IMR-90 (cell line): ENCODE results near the gene CAMK2B. TPM values are rescaled to one million over a fixed set of nuclear protein-coding genes. Genes with fewer than 3 reads are reported as not detected.

ENCODE experiments used
- ATAC-seq: fragments of 200-7000 bp; cut with Tn5 transposase; 2 replicates; pipeline ENCODE4 v1.9.1; 2020; ENCODE audit warnings: low read depth, mild to moderate bottlenecking, moderate library complexity
- BruUV-seq: library from RNA; stranded (reverse); fragments of 400-500 nt; replicated peaks from 2 replicates; lab custom pipeline; 2021; lab: Mats Ljungman, UMichigan
- CTCF ChIA-PET: fragments of 300-600 bp; formaldehyde crosslinking; extraction: SDS; loops from one replicate; lab custom pipeline; 2021; ENCODE audit warnings: antibody characterized with exemption; lab: Yijun Ruan, JAX
- POLR2A ChIA-PET: fragments of 300-600 bp; sonication (Branson Sonifier 250); formaldehyde crosslinking; loops from one replicate; lab custom pipeline; 2022; ENCODE audit warnings: antibody characterized with exemption; ENCODE audit not compliant: unreplicated experiment; lab: Charles Lee
- DNase-seq: peaks from one replicate; pipeline ENCODE4 v3.0.0; 2013
- H2AFZ ChIP-seq: replicated peaks from 2 replicates; pipeline ENCODE3; 2013; ENCODE audit warnings: low read length, mild to moderate bottlenecking; ENCODE audit not compliant: poor library complexity
- H2AK5ac ChIP-seq: 2 replicates; pipeline ENCODE4 v1.6.1; 2013; ENCODE audit warnings: low read depth, low read length, inconsistent platforms
- H2AK9ac ChIP-seq: replicated peaks from 2 replicates; pipeline ENCODE3; 2013; ENCODE audit warnings: mild to moderate bottlenecking, low read depth, low read length, moderate library complexity; ENCODE audit not compliant: poor library complexity
- H2BK120ac ChIP-seq: 2 replicates; pipeline ENCODE4 v1.6.1; 2013; ENCODE audit warnings: low read depth, low read length, inconsistent platforms
- H2BK15ac ChIP-seq: 3 replicates; pipeline ENCODE4 v1.6.1; 2013; ENCODE audit warnings: low read depth, low read length, inconsistent platforms
- H2BK20ac ChIP-seq: 2 replicates; pipeline ENCODE4 v1.6.1; 2013; ENCODE audit warnings: low read depth, mild to moderate bottlenecking, inconsistent platforms, low read length, moderate library complexity
- H2BK5ac ChIP-seq: 2 replicates; pipeline ENCODE4 v1.6.1; 2013; ENCODE audit warnings: mild to moderate bottlenecking, low read depth, low read length, inconsistent platforms; ENCODE audit not compliant: poor library complexity, severe bottlenecking
- H3K14ac ChIP-seq: replicated peaks from 2 replicates; pipeline ENCODE4 v1.6.1; 2013; ENCODE audit warnings: low read depth, low read length, inconsistent platforms
- H3K18ac ChIP-seq: 2 replicates; pipeline ENCODE4 v1.6.1; 2013; ENCODE audit warnings: low read depth, low read length, control low read depth
- H3K23ac ChIP-seq: 2 replicates; pipeline ENCODE4 v1.6.1; 2013; ENCODE audit warnings: low read depth, low read length, inconsistent platforms
- H3K27ac ChIP-seq: 2 replicates; pipeline ENCODE4 v1.5.1; 2013; ENCODE audit warnings: mild to moderate bottlenecking, control low read depth, low read length; ENCODE audit not compliant: insufficient read depth
- H3K27me3 ChIP-seq: 2 replicates; pipeline ENCODE4 v1.6.1; 2013; ENCODE audit warnings: low read length; ENCODE audit not compliant: control insufficient read depth, insufficient read depth
- H3K36me3 ChIP-seq: 2 replicates; pipeline ENCODE4 v1.6.1; 2013; ENCODE audit warnings: low read length, mixed read lengths; ENCODE audit not compliant: control insufficient read depth, insufficient read depth
- H3K4ac ChIP-seq: 2 replicates; pipeline ENCODE4 v1.6.1; 2013; ENCODE audit warnings: low read depth, low read length, inconsistent platforms
- H3K4me1 ChIP-seq: 2 replicates; pipeline ENCODE4 v1.6.1; 2013; ENCODE audit warnings: low read length, mixed read lengths; ENCODE audit not compliant: control insufficient read depth, insufficient read depth
- H3K4me2 ChIP-seq: 2 replicates; pipeline ENCODE4 v1.6.1; 2013; ENCODE audit warnings: low read depth, mild to moderate bottlenecking, control low read depth, low read length, moderate library complexity
- H3K4me3 ChIP-seq: 2 replicates; pipeline ENCODE4 v1.5.1; 2013; ENCODE audit warnings: low read depth, mild to moderate bottlenecking, control low read depth, low read length, moderate library complexity; ENCODE audit not compliant: insufficient read depth
- H3K56ac ChIP-seq: 2 replicates; pipeline ENCODE4 v1.6.1; 2013; ENCODE audit warnings: low read length, inconsistent platforms; ENCODE audit not compliant: insufficient read depth; ENCODE audit errors: extremely low read depth
- H3K79me1 ChIP-seq, 2 experiments: 2 replicates each; pipeline ENCODE4 v1.6.1; 2013; ENCODE audit warnings: low read length in 2 of 2, inconsistent platforms in 1 of 2, low read depth in 1 of 2
- H3K9ac ChIP-seq: 2 replicates; pipeline ENCODE4 v1.6.1; 2013; ENCODE audit warnings: low read depth, low read length, control low read depth
- H3K9me1 ChIP-seq: 2 replicates; pipeline ENCODE4 v1.6.1; 2013; ENCODE audit warnings: low read length, inconsistent platforms; ENCODE audit not compliant: insufficient read depth
- H3K9me3 ChIP-seq: 2 replicates; pipeline ENCODE4 v1.6.1; 2013; ENCODE audit warnings: low read length; ENCODE audit not compliant: control insufficient read depth, insufficient read depth
- H4K20me1 ChIP-seq: 2 replicates; pipeline ENCODE4 v1.6.1; 2013; ENCODE audit warnings: low read length, inconsistent platforms; ENCODE audit not compliant: insufficient read depth
- H4K5ac ChIP-seq: 2 replicates; pipeline ENCODE4 v1.6.1; 2013; ENCODE audit warnings: mild to moderate bottlenecking, low read depth, low read length, control low read depth
- H4K8ac ChIP-seq, 2 experiments: 2 replicates each; pipeline ENCODE4 v1.6.1; 2013; ENCODE audit warnings: low read depth in 2 of 2, low read length in 2 of 2, control low read depth in 1 of 2, inconsistent platforms in 1 of 2
- H4K91ac ChIP-seq: 2 replicates; pipeline ENCODE4 v1.6.1; 2013; ENCODE audit warnings: low read depth, low read length, inconsistent platforms; ENCODE audit not compliant: insufficient read depth
- CEBPB ChIP-seq: IDR thresholded peaks from 2 replicates; pipeline ENCODE4 v1.6.1; 2012; ENCODE audit warnings: low read depth, low read length, improper control_type of control experiment
- CHD1 ChIP-seq: IDR thresholded peaks from 2 replicates; pipeline ENCODE4 v1.6.1; 2012; ENCODE audit warnings: low read depth, low read length, improper control_type of control experiment
- ELK1 ChIP-seq: fragments of 150-350 bp; IDR thresholded peaks from 2 replicates; pipeline ENCODE4 v1.6.1; 2016; ENCODE audit warnings: low read depth, mild to moderate bottlenecking, low read length, moderate library complexity, borderline replicate concordance
- FOS ChIP-seq: fragments of 150-350 bp; IDR thresholded peaks from 2 replicates; pipeline ENCODE4 v1.6.1; 2016; ENCODE audit warnings: low read depth, low read length
- MAFK ChIP-seq: IDR thresholded peaks from 2 replicates; pipeline ENCODE4 v1.6.1; 2012; ENCODE audit warnings: low read depth, low read length, improper control_type of control experiment
- MAZ ChIP-seq: IDR thresholded peaks from 2 replicates; pipeline ENCODE4 v1.6.1; 2012; ENCODE audit warnings: low read depth, mild to moderate bottlenecking, low read length, improper control_type of control experiment, moderate library complexity, borderline replicate concordance
- MXI1 ChIP-seq: IDR thresholded peaks from 2 replicates; pipeline ENCODE4 v1.6.1; 2012; ENCODE audit warnings: low read depth, mild to moderate bottlenecking, low read length, moderate library complexity, borderline replicate concordance
- NFE2L2 ChIP-seq: fragments of 150-350 bp; IDR thresholded peaks from 2 replicates; pipeline ENCODE4 v1.6.1; 2016; ENCODE audit warnings: low read depth, mild to moderate bottlenecking, low read length
- POLR2A ChIP-seq: IDR thresholded peaks from 2 replicates; pipeline ENCODE4 v1.6.1; 2012; ENCODE audit warnings: mild to moderate bottlenecking, low read depth, low read length
- RAD21 ChIP-seq: IDR thresholded peaks from 2 replicates; pipeline ENCODE4 v1.6.1; 2012; ENCODE audit warnings: low read length, improper control_type of control experiment
- RCOR1 ChIP-seq: IDR thresholded peaks from 2 replicates; pipeline ENCODE4 v1.6.1; 2012; ENCODE audit warnings: mild to moderate bottlenecking, low read length, improper control_type of control experiment; ENCODE audit not compliant: insufficient replicate concordance
- RFX5 ChIP-seq: IDR thresholded peaks from 2 replicates; pipeline ENCODE4 v1.8.0; 2012; ENCODE audit warnings: low read depth, mild to moderate bottlenecking, low read length, moderate library complexity
- SMC3 ChIP-seq: fragments of 150-350 bp; IDR thresholded peaks from 2 replicates; pipeline ENCODE4 v1.6.1; 2016; ENCODE audit warnings: low read depth, mild to moderate bottlenecking, antibody characterized with exemption, low read length, moderate library complexity
- USF2 ChIP-seq: fragments of 150-350 bp; IDR thresholded peaks from 2 replicates; pipeline ENCODE4 v1.6.1; 2017; ENCODE audit warnings: mild to moderate bottlenecking, antibody characterized with exemption, low read length, low read depth
- WGBS, 2 experiments: methylation state at CpG; one replicate each; pipeline versions ENCODE4 v1.1.5 to v1.1.7; 2013; ENCODE audit warnings: missing lambda C conversion rate in 2 of 2; ENCODE audit not compliant: insufficient read length in 1 of 2; ENCODE audit errors: extremely low coverage in 2 of 2; 5-methylcytosine and 5-hydroxymethylcytosine counted together
- dilution Hi-C: fragments of 300-500 bp; cut with HindIII; formaldehyde crosslinking; loops from one replicate; pipeline ENCODE4 v1.14.3; 2018; ENCODE audit warnings: low sequenced_read_pairs; ENCODE audit not compliant: unreplicated experiment
- in situ Hi-C: fragments of 300-500 bp; cut with MboI; formaldehyde crosslinking; loops from 3 replicates; pipeline ENCODE4 v1.14.3; 2019; ENCODE audit warnings: low sequenced_read_pairs, inconsistent platforms, mixed read lengths
- intact Hi-C: fragments of 100-400 bp; cut with micrococcal nuclease; formaldehyde crosslinking; loops from 2 replicates; pipeline ENCODE4 v1.10.0; 2022
- polyA plus RNA-seq, 3 experiments: library from polyadenylated mRNA; depleted of rRNA; stranded (reverse); fragments of >200 nt; gene quantifications; 2 replicates each; pipeline ENCODE4 v1.2.3, GENCODE V29; 2012; ENCODE audit warnings: low replicate concordance in 1 of 3
- total RNA-seq: library from RNA; depleted of rRNA; stranded (reverse); fragments of >200 nt; gene quantifications from 2 replicates; pipeline ENCODE4 v1.2.3, GENCODE V29; 2012

Gene CAMK2B
- total and polyA plus RNA-seq, 2 of the 4 experiments (the other 2 are of a cell fraction) = 0.18 to 0.36 TPM

GRCh38 chr7:44338600-44338999, 13.2 kb upstream of the CAMK2B start:
- Histone ChIP-seq H3K4ac (no peak overlapping the region), H3K56ac (no peak overlapping the region), H3K79me1 (no peaks in the 10 kb centered on the region), H3K9ac (no peak overlapping the region), H3K27ac (no peak overlapping the region), H3K36me3 (no peaks in the 10 kb centered on the region), H3K4me1 (no peaks in the 10 kb centered on the region), H2BK15ac (no peak overlapping the region), H3K14ac (no peak overlapping the region), H2BK120ac (no peak overlapping the region), H4K91ac (no peak overlapping the region), H3K23ac (no peak overlapping the region), H2BK5ac (no peak overlapping the region), H4K5ac (no peak overlapping the region), H4K8ac (no peak overlapping the region), H3K18ac (no peak overlapping the region), H3K9me1 (no peaks in the 10 kb centered on the region), H3K4me3 (no peak overlapping the region), H2AK5ac (no peak overlapping the region), H2BK20ac (no peak overlapping the region), H3K27me3 (peaks cover 25% of the 10 kb centered on the region), H3K4me2 (no peak overlapping the region), H3K9me3 (peaks cover 7% of the 10 kb centered on the region), H2AK9ac (no peak overlapping the region), H2AFZ (no peak overlapping the region), H4K20me1 (no peaks in the 10 kb centered on the region)
- in situ Hi-C loops = no loop called here
- dilution Hi-C loops = no loop called here
- no peak for DNase-seq
- TF ChIP-seq MXI1 = no peak
- no peak for TF ChIP-seq CHD1
- no peak for TF ChIP-seq RFX5
- no peak for TF ChIP-seq NFE2L2
- TF ChIP-seq CEBPB = no peak
- TF ChIP-seq MAZ = no peak
- no peak for TF ChIP-seq SMC3
- no peak for TF ChIP-seq FOS
- no peak for TF ChIP-seq USF2
- TF ChIP-seq MAFK = no peak
- TF ChIP-seq RCOR1 = no peak
- TF ChIP-seq ELK1 = no peak
- TF ChIP-seq RAD21 = no peak
- no peak for TF ChIP-seq POLR2A
- intact Hi-C loops = no loop called here
- POLR2A ChIA-PET = no interaction called here
- ATAC-seq = no peak
- WGBS, 2 experiments = no CpG with 5 or more reads among the region's 3 CpGs
- no TSS peak for BruUV-seq
- CTCF ChIA-PET = no interaction called here
